Esophagus squamous epithelium (tissue), 5 donors: ENCODE data around the gene IGFBP1. TPM values are rescaled to one million over a fixed set of nuclear protein-coding genes. Genes with fewer than 3 reads are reported as not detected.

ENCODE experiments used
- DNase-seq: peaks from one replicate; lab custom pipeline; 2025; lab: John Stamatoyannopoulos, UW
- H3K27ac ChIP-seq, 4 donors: fragments of 200-600 bp; sonication (generic); one replicate each; pipeline ENCODE4 v1.5.1; 2016 to 2019; ENCODE audit warnings: mild to moderate bottlenecking in 1 of 4
- H3K27me3 ChIP-seq, 4 donors: fragments of 200-600 bp; sonication (generic); 1 replicate in 3 of 4; 2 replicates in 1 of 4; pipeline versions ENCODE4 v1.5.1 to v1.6.0; 2017 to 2021; ENCODE audit warnings: antibody characterized with exemption in 1 of 4
- H3K36me3 ChIP-seq, 3 donors: fragments of 200-600 bp; sonication (generic); one replicate each; pipeline ENCODE4 v1.5.1; 2016 to 2019
- H3K4me1 ChIP-seq, 3 donors: fragments of 200-600 bp; sonication (generic); one replicate each; pipeline ENCODE4 v1.5.1; 2017 to 2019
- H3K4me3 ChIP-seq, 4 donors: fragments of 200-600 bp; sonication (generic); 1 replicate in 3 of 4; 2 replicates in 1 of 4; pipeline ENCODE4 v1.5.1; 2016 to 2019; ENCODE audit warnings: mild to moderate bottlenecking in 2 of 4, moderate library complexity in 1 of 4
- H3K9me3 ChIP-seq, 3 donors: fragments of 200-600 bp; sonication (generic); one replicate each; pipeline ENCODE4 v1.5.1; 2016 to 2019
- CTCF ChIP-seq, 6 experiments: fragments of 450-650 bp in 4 of 6; fragments of 200-600 bp in 2 of 6; sonication (generic) in 2 of 6; IDR thresholded peaks; one replicate each; pipeline ENCODE4 v1.5.1; 2016 to 2019; ENCODE audit warnings: antibody characterized with exemption in 6 of 6, mild to moderate bottlenecking in 4 of 6, moderate library complexity in 4 of 6
- POLR2A ChIP-seq, 4 donors: fragments of 450-650 bp; IDR thresholded peaks; one replicate each; pipeline ENCODE4 v1.6.1; 2017; ENCODE audit warnings: antibody characterized with exemption in 4 of 4, mild to moderate bottlenecking in 4 of 4, moderate library complexity in 3 of 4
- WGBS, 2 donors: methylation state at CpG; one replicate each; pipeline ENCODE4 v1.1.5; 2018; 5-methylcytosine and 5-hydroxymethylcytosine counted together
- intact Hi-C: fragments of 100-400 bp; cut with DNase I; formaldehyde crosslinking; loops from one replicate; pipeline ENCODE4 v1.15.0; 2022
- total RNA-seq, 4 donors: library from RNA; depleted of rRNA; stranded (reverse); fragments of >200 nt; gene quantifications; one replicate each; pipeline ENCODE4 v1.1.0, GENCODE V29; 2016
- donor health status: DM: yes; HTN: yes; CAD: no.

The IGFBP1 gene
- total RNA-seq, 4 donors from 2014 or later, result not detected

- Histone ChIP-seq H3K27me3 (peaks cover 0 to 48% (median 0%) of the 10 kb centered on the region in 4 donors), H3K27ac (no peak overlapping the region), H3K36me3 (no peaks in the 10 kb centered on the region), H3K4me3 (no peak overlapping the region), H3K9me3 (no peaks in the 10 kb centered on the region), H3K4me1 (no peaks in the 10 kb centered on the region)
- intact Hi-C loops, result no loop called here
- no peak for DNase-seq
- WGBS, 2 donors, result 96 to 100% methylated on average over 1 of the region's 1 CpG
- no peak for TF ChIP-seq CTCF (IDR thresholded peaks at IDR 0.05)
- no peak for TF ChIP-seq POLR2A (IDR thresholded peaks at IDR 0.05)
Observed at GRCh38 chr7:45897042-45897690, 8.9 kb downstream of the IGFBP1 start.

- H3K27ac ChIP-seq, result no peak overlapping the region
- intact Hi-C loops, result no loop called here
- no peak overlapping the region for H3K4me3 ChIP-seq
- WGBS, 2 donors, result 59 to 80% methylated on average over 2 of the region's 2 CpGs
- no peaks in the 10 kb centered on the region for H3K36me3 ChIP-seq
- no peaks in the 10 kb centered on the region for H3K4me1 ChIP-seq
- DNase-seq, result no peak
- H3K27me3 ChIP-seq, result peaks cover 0 to 41% (median 0%) of the 10 kb centered on the region in 4 donors
- H3K9me3 ChIP-seq, result no peaks in the 10 kb centered on the region
- no peak for TF ChIP-seq POLR2A (IDR thresholded peaks at IDR 0.05)
- TF ChIP-seq CTCF (IDR thresholded peaks at IDR 0.05), result no peak
Observed at GRCh38 chr7:45898222-45898621, 9.9 kb downstream of the IGFBP1 start.

GRCh38 chr7:45901566-45901965, 13.3 kb downstream of the IGFBP1 start:
- H3K9me3 ChIP-seq, result no peaks in the 10 kb centered on the region
- intact Hi-C loops, result no loop called here
- no peaks in the 10 kb centered on the region for H3K36me3 ChIP-seq
- H3K27me3 ChIP-seq, result peaks cover 0 to 15% (median 0%) of the 10 kb centered on the region in 4 donors
- H3K4me1 ChIP-seq, result no peaks in the 10 kb centered on the region
- 68 to 87% methylated on average over 1 of the region's 1 CpG for WGBS, 2 donors
- TF ChIP-seq CTCF (IDR thresholded peaks at IDR 0.05), result no peak
- H3K4me3 ChIP-seq, result no peak overlapping the region
- H3K27ac ChIP-seq, result no peak overlapping the region
- no peak for DNase-seq

- no peaks in the 10 kb centered on the region for H3K36me3 ChIP-seq
- intact Hi-C loops, result no loop called here
- H3K27ac ChIP-seq, result no peak overlapping the region
- H3K4me3 ChIP-seq, result no peak overlapping the region
- H3K9me3 ChIP-seq, result no peaks in the 10 kb centered on the region
- TF ChIP-seq POLR2A (IDR thresholded peaks at IDR 0.05) (no peak), CTCF (IDR thresholded peaks at IDR 0.05) (no peak)
- 75 to 86% methylated on average over 1 of the region's 1 CpG for WGBS, 2 donors
- no peak for DNase-seq
- H3K4me1 ChIP-seq, result no peaks in the 10 kb centered on the region
- H3K27me3 ChIP-seq, result peaks cover 0 to 11% (median 0%) of the 10 kb centered on the region in 4 donors
Observed at GRCh38 chr7:45902820-45903219, 14.5 kb downstream of the IGFBP1 start.

- Histone ChIP-seq H3K27ac (no peak overlapping the region), H3K9me3 (no peaks in the 10 kb centered on the region), H3K4me1 (no peaks in the 10 kb centered on the region), H3K27me3 (no peaks in the 10 kb centered on the region), H3K36me3 (peaks cover 0 to 7% (median 0%) of the 10 kb centered on the region in 3 donors), H3K4me3 (no peak overlapping the region)
- TF ChIP-seq CTCF (IDR thresholded peaks at IDR 0.05), result no peak
- no peak for TF ChIP-seq POLR2A (IDR thresholded peaks at IDR 0.05)
- no peak for DNase-seq
- intact Hi-C loops, result no loop called here
Observed at GRCh38 chr7:45909561-45909960, 21.3 kb downstream of the IGFBP1 start.
